Thyroid gland (tissue), 4 donors: ENCODE results near the gene NFIA.

Source experiments
- POLR2A ChIP-seq, 2 donors: fragments of 450-650 bp; IDR thresholded peaks; one replicate each; pipeline ENCODE4 v1.6.1; 2017; ENCODE audit warnings: antibody characterized with exemption in 2 of 2, mild to moderate bottlenecking in 2 of 2, moderate library complexity in 1 of 2
- TF ChIP-seq, protein P1 (sequence below), 6 experiments: fragments of 200-600 bp in 3 of 6; fragments of 450-650 bp in 3 of 6; sonication (generic) in 3 of 6; IDR thresholded peaks; one replicate each; pipeline ENCODE4 v1.5.1; 2016 to 2019; ENCODE audit warnings: antibody characterized with exemption in 6 of 6, mild to moderate bottlenecking in 2 of 6, inconsistent platforms in 1 of 6, moderate library complexity in 1 of 6

DNA sequence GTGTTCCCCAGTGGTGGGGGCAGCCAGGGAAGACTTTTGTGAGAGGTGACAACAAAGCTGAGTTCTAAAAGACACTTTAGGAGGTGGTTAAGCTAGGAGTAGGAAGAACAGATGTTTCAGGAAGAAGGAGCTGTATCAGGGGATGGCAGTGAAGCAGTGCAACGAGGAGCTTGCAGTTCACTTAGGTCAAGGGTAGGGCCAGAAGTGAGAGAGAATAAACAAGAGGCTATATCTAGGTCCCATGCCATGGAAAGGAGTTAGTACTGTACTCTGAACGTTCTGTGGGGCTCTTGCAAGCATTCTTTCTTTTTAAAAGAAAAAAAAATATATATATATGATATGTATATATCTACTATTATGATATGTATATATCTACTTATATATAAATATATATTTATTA, 244.4 kb downstream of the NFIA start:
- TF ChIP-seq, protein P1, sequence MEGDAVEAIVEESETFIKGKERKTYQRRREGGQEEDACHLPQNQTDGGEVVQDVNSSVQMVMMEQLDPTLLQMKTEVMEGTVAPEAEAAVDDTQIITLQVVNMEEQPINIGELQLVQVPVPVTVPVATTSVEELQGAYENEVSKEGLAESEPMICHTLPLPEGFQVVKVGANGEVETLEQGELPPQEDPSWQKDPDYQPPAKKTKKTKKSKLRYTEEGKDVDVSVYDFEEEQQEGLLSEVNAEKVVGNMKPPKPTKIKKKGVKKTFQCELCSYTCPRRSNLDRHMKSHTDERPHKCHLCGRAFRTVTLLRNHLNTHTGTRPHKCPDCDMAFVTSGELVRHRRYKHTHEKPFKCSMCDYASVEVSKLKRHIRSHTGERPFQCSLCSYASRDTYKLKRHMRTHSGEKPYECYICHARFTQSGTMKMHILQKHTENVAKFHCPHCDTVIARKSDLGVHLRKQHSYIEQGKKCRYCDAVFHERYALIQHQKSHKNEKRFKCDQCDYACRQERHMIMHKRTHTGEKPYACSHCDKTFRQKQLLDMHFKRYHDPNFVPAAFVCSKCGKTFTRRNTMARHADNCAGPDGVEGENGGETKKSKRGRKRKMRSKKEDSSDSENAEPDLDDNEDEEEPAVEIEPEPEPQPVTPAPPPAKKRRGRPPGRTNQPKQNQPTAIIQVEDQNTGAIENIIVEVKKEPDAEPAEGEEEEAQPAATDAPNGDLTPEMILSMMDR (IDR thresholded peaks at IDR 0.05) = no peak
- no peak for TF ChIP-seq POLR2A (IDR thresholded peaks at IDR 0.05)
